ENCODE results near the gene RIN3. TPM values are rescaled to one million over a fixed set of nuclear protein-coding genes. Genes with fewer than 3 reads are reported as not detected.

RIN3 gene
- total and polyA plus RNA-seq, 2 of the 4 experiments (the other 2 are of a cell fraction), result 2.5 to 11.1 TPM

GRCh38 chr14:92572050-92572449 is 58.5 kb downstream of the RIN3 start:
- H3K4ac ChIP-seq (ENCODE audit: low read depth, low read length), result no peak overlapping the region
- no peaks in the 10 kb centered on the region for H3K27me3 ChIP-seq (ENCODE audit: control insufficient read depth, insufficient read depth, low read length)
- dilution Hi-C loops (cut with HindIII; ENCODE audit: low sequenced_read_pairs, unreplicated experiment), result no loop called here
- H2AK9ac ChIP-seq (replicated peaks; ENCODE audit: low read depth, low read length, poor library complexity), result no peak overlapping the region
- CTCF ChIA-PET, result no interaction called here
- no peak overlapping the region for H3K23ac ChIP-seq (ENCODE audit: low read depth, low read length)
- H3K4me3 ChIP-seq (ENCODE audit: insufficient read depth, low read depth, low read length), result no peak overlapping the region
- H3K9ac ChIP-seq (ENCODE audit: low read depth, low read length), result no peak overlapping the region
- H2BK120ac ChIP-seq (ENCODE audit: low read depth, low read length), result no peak overlapping the region
- H2BK15ac ChIP-seq (ENCODE audit: low read depth, low read length), result no peak overlapping the region
- in situ Hi-C loops (cut with MboI; ENCODE audit: low sequenced_read_pairs), result no loop called here
- no peaks in the 10 kb centered on the region for H3K4me1 ChIP-seq (ENCODE audit: control insufficient read depth, insufficient read depth, low read length)
- H2BK5ac ChIP-seq (ENCODE audit: low read depth, low read length, poor library complexity, severe bottlenecking), result no peak overlapping the region
- TF ChIP-seq NFE2L2 (IDR thresholded peaks at IDR 0.05; ENCODE audit: low read depth, low read length), result no peak
- TF ChIP-seq FOS (IDR thresholded peaks at IDR 0.05; ENCODE audit: low read depth, low read length), result no peak
- TF ChIP-seq ELK1 (IDR thresholded peaks at IDR 0.05; ENCODE audit: borderline replicate concordance, low read depth, low read length), result no peak
- TF ChIP-seq MXI1 (IDR thresholded peaks at IDR 0.05; ENCODE audit: borderline replicate concordance, low read depth, low read length), result no peak
- TF ChIP-seq RFX5 (IDR thresholded peaks at IDR 0.05; ENCODE audit: low read depth, low read length), result no peak
- TF ChIP-seq SMC3 (IDR thresholded peaks at IDR 0.05; ENCODE audit: low read depth, low read length), result no peak
- TF ChIP-seq CTCF (conservative IDR thresholded peaks at IDR 0.05; ENCODE audit: low read depth, low read length), result no peak
- TF ChIP-seq CEBPB (IDR thresholded peaks at IDR 0.05; ENCODE audit: low read depth, low read length), result no peak
- TF ChIP-seq RAD21 (IDR thresholded peaks at IDR 0.05; ENCODE audit: low read length), result no peak
- no peak for TF ChIP-seq USF2 (IDR thresholded peaks at IDR 0.05; ENCODE audit: low read depth, low read length)
- no peak for TF ChIP-seq POLR2A (IDR thresholded peaks at IDR 0.05; ENCODE audit: low read depth, low read length)
- TF ChIP-seq CHD1 (IDR thresholded peaks at IDR 0.05; ENCODE audit: low read depth, low read length), result no peak
- no peak for TF ChIP-seq MAFK (IDR thresholded peaks at IDR 0.05; ENCODE audit: low read depth, low read length)
- no peak for TF ChIP-seq MAZ (IDR thresholded peaks at IDR 0.05; ENCODE audit: borderline replicate concordance, low read depth, low read length)
- no peak for TF ChIP-seq BHLHE40 (IDR thresholded peaks at IDR 0.05; ENCODE audit: low read depth, low read length)
- no peak for TF ChIP-seq RCOR1 (IDR thresholded peaks at IDR 0.05; ENCODE audit: insufficient replicate concordance, low read length)
- no peak for ATAC-seq (ENCODE audit: low read depth)
- POLR2A ChIA-PET (ENCODE audit: unreplicated experiment), result no interaction called here
- H3K79me1 ChIP-seq (ENCODE audit: low read depth in 1 of 2, low read length in 2 of 2), result peaks cover 5 to 48% of the 10 kb centered on the region in 2 experiments; a peak in 3 of 4 replicates
- DNase-seq, result no peak
- H4K20me1 ChIP-seq (ENCODE audit: insufficient read depth, low read length), result 0 out of 2 replicates have a peak, but pooled peaks cover 4% of the 10 kb centered on the region
- no peak overlapping the region for H2AK5ac ChIP-seq (ENCODE audit: low read depth, low read length)
- H3K9me3 ChIP-seq (ENCODE audit: control insufficient read depth, insufficient read depth, low read length), result peaks cover 4% of the 10 kb centered on the region; the same call in 1 of the 2 replicates
- H3K9me1 ChIP-seq (ENCODE audit: insufficient read depth, low read length), result no peaks in the 10 kb centered on the region
- H2BK20ac ChIP-seq (ENCODE audit: low read depth, low read length), result no peak overlapping the region
- no peak overlapping the region for H3K14ac ChIP-seq (replicated peaks; ENCODE audit: low read depth, low read length)
- H4K91ac ChIP-seq (ENCODE audit: insufficient read depth, low read depth, low read length), result no peak overlapping the region
- H3K18ac ChIP-seq (ENCODE audit: low read depth, low read length), result no peak overlapping the region
- WGBS, 2 experiments (ENCODE audit: extremely low coverage in 2 of 2, insufficient read length in 1 of 2), result 100% methylated on average over 5 of the region's 10 CpGs; no CpG with 5 or more reads in 1 of the 2 experiments
- peaks cover 19% of the 10 kb centered on the region for H3K36me3 ChIP-seq (ENCODE audit: control insufficient read depth, insufficient read depth, low read length)
- H4K8ac ChIP-seq (ENCODE audit: low read depth in 2 of 2, low read length in 2 of 2), result no peak overlapping the region
- BruUV-seq (replicated peaks), result no TSS peak
- H2AFZ ChIP-seq (replicated peaks; ENCODE audit: low read length, poor library complexity), result no peak overlapping the region
- H3K56ac ChIP-seq (ENCODE audit: extremely low read depth, insufficient read depth, low read length), result no peak overlapping the region
- no peak overlapping the region for H3K27ac ChIP-seq (ENCODE audit: insufficient read depth, low read length)
- no peak overlapping the region for H3K4me2 ChIP-seq (ENCODE audit: low read depth, low read length)
- intact Hi-C loops (cut with micrococcal nuclease), result no loop called here
- H4K5ac ChIP-seq (ENCODE audit: low read depth, low read length), result no peak overlapping the region
